Lung (tissue), 12 donors: ENCODE results near the gene ADD2. TPM values are rescaled to one million over a fixed set of nuclear protein-coding genes. Genes with fewer than 3 reads are reported as not detected.

Experiments used
- ATAC-seq: fragments of 200-7000 bp; cut with Tn5 transposase; one replicate; pipeline ENCODE4 v1.9.1; 2020; ENCODE audit warnings: moderate number of reproducible peaks; ENCODE audit not compliant: insufficient read depth, low FRiP score
- DNase-seq, 3 donors: peaks; one replicate each; pipeline ENCODE4 v3.0.0-alpha.2; 2013 to 2017
- H3K27ac ChIP-seq, 2 donors: one replicate each; pipeline ENCODE4 v1.5.1; 2013; ENCODE audit warnings: mild to moderate bottlenecking in 2 of 2, moderate library complexity in 2 of 2, control low read depth in 1 of 2, inconsistent platforms in 1 of 2, low read depth in 1 of 2, low read length in 1 of 2
- H3K27me3 ChIP-seq, 3 donors: one replicate each; pipeline ENCODE4 v1.5.1; 2013; ENCODE audit warnings: low read length in 2 of 3; ENCODE audit not compliant: control insufficient read depth in 3 of 3, insufficient read depth in 3 of 3
- H3K36me3 ChIP-seq, 4 donors: one replicate each; pipeline ENCODE4 v1.5.1; 2013; ENCODE audit warnings: low read length in 4 of 4, mild to moderate bottlenecking in 1 of 4, moderate library complexity in 1 of 4; ENCODE audit not compliant: control insufficient read depth in 4 of 4, insufficient read depth in 4 of 4
- H3K4me1 ChIP-seq, 5 donors: one replicate each; pipeline ENCODE4 v1.5.1; 2013; ENCODE audit warnings: low read length in 5 of 5, mild to moderate bottlenecking in 2 of 5, moderate library complexity in 1 of 5; ENCODE audit not compliant: control insufficient read depth in 5 of 5, insufficient read depth in 5 of 5
- H3K4me3 ChIP-seq: one replicate; pipeline ENCODE4 v1.5.1; 2013; ENCODE audit warnings: mild to moderate bottlenecking, control low read depth, moderate library complexity
- H3K9ac ChIP-seq, 2 donors: one replicate each; pipeline ENCODE4 v1.5.1; 2013; ENCODE audit warnings: low read length in 2 of 2, control low read depth in 1 of 2; ENCODE audit not compliant: insufficient read depth in 1 of 2
- H3K9me3 ChIP-seq, 4 donors: one replicate each; pipeline ENCODE4 v1.5.1; 2013; ENCODE audit warnings: low read length in 3 of 4, mild to moderate bottlenecking in 1 of 4, moderate library complexity in 1 of 4; ENCODE audit not compliant: control insufficient read depth in 4 of 4, insufficient read depth in 3 of 4
- WGBS, 2 donors: extraction: QIAGEN DNeasy Blood & Tissue Kit; methylation state at CpG; one replicate each; pipeline ENCODE4 v1.1.7; 2013; 5-methylcytosine and 5-hydroxymethylcytosine counted together
- polyA plus RNA-seq, 2 donors: library from polyadenylated mRNA; stranded (reverse); fragments of 200-250 nt; gene quantifications; one replicate each; pipeline ENCODE4 v1.2.1, GENCODE V29; 2013
- total RNA-seq, 2 donors: library from RNA; depleted of rRNA in 1 of 2; stranded (reverse); fragments of >200 nt in 1 of 2; gene quantifications; one replicate each; pipeline ENCODE4 v1.2.1, GENCODE V29; 2014 to 2021
- TF ChIP-seq, protein P1 (sequence below): IDR thresholded peaks from 2 replicates; pipeline ENCODE4 v1.5.1; 2012; ENCODE audit warnings: mild to moderate bottlenecking; ENCODE audit errors: control extremely low read depth, extremely low read depth
- donor health status: control.
- donor health status: control.
- donor health status: Bipolar disorder and iron deficiency.
- donor health status: healthy.
- donor health status: DM: yes; HTN: yes; CAD: no.

ADD2 gene
- total and polyA plus RNA-seq, 4 donors, result 0.35 to 5.9 (median 1.8) TPM

DNA sequence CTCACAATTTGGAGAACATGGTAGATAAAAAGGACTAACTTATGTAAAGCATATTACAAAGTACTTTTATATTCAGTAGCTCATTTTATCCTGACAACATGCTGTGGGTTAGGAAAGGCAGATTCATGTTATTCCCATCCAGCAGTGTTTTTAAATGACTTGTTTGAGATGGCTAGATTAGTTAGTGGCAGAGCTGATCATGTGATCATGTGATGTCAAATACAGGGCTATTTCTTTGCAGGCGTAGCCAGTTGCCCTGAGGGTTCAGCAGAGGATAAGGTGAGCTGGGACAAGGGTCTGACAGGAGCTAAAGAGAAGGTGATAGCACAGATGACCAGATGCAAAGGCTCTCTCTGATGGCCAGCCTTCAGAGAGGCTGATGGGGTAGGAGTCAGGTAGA lies 97.8 kb downstream of the ADD2 start:
- H3K9me3 ChIP-seq, result no peaks in the 10 kb centered on the region
- DNase-seq (no peak), ATAC-seq (no peak)
- H3K4me1 ChIP-seq, result no peaks in the 10 kb centered on the region
- no peak overlapping the region for H3K9ac ChIP-seq
- H3K4me3 ChIP-seq, result no peak overlapping the region
- no peak overlapping the region for H3K27ac ChIP-seq
- TF ChIP-seq, protein P1, sequence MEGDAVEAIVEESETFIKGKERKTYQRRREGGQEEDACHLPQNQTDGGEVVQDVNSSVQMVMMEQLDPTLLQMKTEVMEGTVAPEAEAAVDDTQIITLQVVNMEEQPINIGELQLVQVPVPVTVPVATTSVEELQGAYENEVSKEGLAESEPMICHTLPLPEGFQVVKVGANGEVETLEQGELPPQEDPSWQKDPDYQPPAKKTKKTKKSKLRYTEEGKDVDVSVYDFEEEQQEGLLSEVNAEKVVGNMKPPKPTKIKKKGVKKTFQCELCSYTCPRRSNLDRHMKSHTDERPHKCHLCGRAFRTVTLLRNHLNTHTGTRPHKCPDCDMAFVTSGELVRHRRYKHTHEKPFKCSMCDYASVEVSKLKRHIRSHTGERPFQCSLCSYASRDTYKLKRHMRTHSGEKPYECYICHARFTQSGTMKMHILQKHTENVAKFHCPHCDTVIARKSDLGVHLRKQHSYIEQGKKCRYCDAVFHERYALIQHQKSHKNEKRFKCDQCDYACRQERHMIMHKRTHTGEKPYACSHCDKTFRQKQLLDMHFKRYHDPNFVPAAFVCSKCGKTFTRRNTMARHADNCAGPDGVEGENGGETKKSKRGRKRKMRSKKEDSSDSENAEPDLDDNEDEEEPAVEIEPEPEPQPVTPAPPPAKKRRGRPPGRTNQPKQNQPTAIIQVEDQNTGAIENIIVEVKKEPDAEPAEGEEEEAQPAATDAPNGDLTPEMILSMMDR, result no peak
- 92 to 95% methylated on average over 1 of the region's 1 CpG for WGBS, 2 donors
- H3K36me3 ChIP-seq, result peaks cover 0 to 3% (median 0%) of the 10 kb centered on the region in 4 donors
- H3K27me3 ChIP-seq, result no peaks in the 10 kb centered on the region

DNA sequence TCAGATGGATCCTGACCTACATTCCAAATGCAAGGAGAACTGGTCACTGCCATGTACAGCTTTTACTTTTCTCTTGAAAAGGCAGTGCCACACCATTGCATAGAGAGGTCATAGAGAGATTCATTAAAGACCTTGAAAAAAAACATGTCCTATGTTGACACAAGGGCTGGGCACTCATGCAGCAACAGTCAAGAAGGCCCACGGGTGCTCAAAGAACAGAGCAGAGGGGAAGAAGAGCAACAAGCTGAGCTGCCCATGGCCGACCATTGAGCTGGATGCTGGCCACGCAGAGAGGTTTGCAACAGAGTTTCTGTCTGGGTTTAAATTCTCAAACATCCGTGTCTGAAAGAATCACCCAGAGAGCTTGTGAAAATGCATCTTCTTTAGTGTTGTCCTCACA lies 99.1 kb downstream of the ADD2 start:
- peaks cover 0 to under 1% (median 0%) of the 10 kb centered on the region in 4 donors for H3K36me3 ChIP-seq
- 83 to 93% methylated on average over 4 of the region's 4 CpGs for WGBS, 2 donors

DNA sequence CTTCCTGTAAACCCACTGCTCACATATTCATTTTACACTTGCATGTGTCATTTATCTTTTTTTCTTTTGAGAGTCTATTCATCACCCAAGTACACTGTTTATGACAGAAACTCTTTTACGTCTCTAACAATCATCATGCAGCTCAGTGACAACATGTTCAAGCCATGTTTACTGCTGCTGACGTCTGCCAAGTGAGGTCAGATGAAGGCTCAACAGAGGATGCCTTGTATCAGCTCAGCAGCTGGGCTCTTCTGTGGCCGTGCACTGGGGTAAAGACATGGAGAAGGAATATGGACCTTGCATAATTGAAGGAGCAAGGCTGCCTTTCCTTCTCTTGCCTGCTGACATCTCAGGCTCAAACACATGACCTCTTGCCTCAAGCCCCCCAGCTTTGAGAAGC lies 99.6 kb downstream of the ADD2 start:
- ATAC-seq (no peak), DNase-seq (no peak)
- Histone ChIP-seq H3K9me3 (no peaks in the 10 kb centered on the region), H3K9ac (no peak overlapping the region), H3K27me3 (no peaks in the 10 kb centered on the region), H3K4me1 (no peaks in the 10 kb centered on the region), H3K27ac (no peak overlapping the region), H3K36me3 (no peaks in the 10 kb centered on the region), H3K4me3 (no peak overlapping the region)
- TF ChIP-seq, protein P1, result no peak
- WGBS, 2 donors, result 76 to 85% methylated on average over 3 of the region's 3 CpGs

More for the DNA sequence above, 99.1 kb downstream of the ADD2 start:
- Histone ChIP-seq H3K4me3 (no peak overlapping the region), H3K27me3 (no peaks in the 10 kb centered on the region), H3K4me1 (no peaks in the 10 kb centered on the region), H3K9me3 (no peaks in the 10 kb centered on the region), H3K9ac (no peak overlapping the region), H3K27ac (no peak overlapping the region)
- TF ChIP-seq, protein P1, result no peak
- no peak for ATAC-seq
- DNase-seq, result no peak

DNA sequence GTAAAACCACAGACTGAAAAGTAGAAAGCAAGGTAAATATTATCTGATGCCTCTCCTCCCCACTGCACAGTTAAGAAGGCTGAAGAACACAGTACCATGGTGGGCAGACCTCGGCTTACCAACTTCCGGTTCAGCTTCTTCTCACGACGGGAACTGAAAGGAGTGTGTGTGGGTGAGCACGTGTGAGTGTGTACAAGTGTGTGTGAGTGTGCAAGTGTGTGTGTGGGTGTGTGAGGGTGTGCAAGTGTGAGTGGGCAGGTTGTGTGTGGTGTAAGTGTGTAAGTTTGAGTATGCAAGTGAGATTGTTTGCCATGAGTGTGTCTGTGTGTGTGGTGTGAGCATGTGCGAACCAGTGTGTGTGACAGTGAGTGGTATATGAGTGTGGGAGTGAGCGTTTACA lies 103.5 kb downstream of the ADD2 start:
- Histone ChIP-seq H3K9ac (no peak overlapping the region), H3K27ac (no peak overlapping the region), H3K4me1 (no peaks in the 10 kb centered on the region), H3K36me3 (peaks cover 0 to 4% (median 0%) of the 10 kb centered on the region in 4 donors), H3K27me3 (no peaks in the 10 kb centered on the region), H3K9me3 (peaks cover 0 to 2% (median 0%) of the 10 kb centered on the region in 4 donors), H3K4me3 (no peak overlapping the region)
- TF ChIP-seq, protein P1, result no peak
- ATAC-seq, result no peak
- 68 to 84% methylated on average over 7 of the region's 7 CpGs for WGBS, 2 donors
- DNase-seq, result no peak
